GM19324 (cell line): Measurements from ENCODE around the gene SGCA.

ENCODE experiments used
- ATAC-seq: cut with Tn5 transposase; IDR thresholded peaks from one replicate; pipeline ENCODE4 v1.9.1; 2021; ENCODE audit warnings: mild to moderate bottlenecking, moderate library complexity; ENCODE audit not compliant: unreplicated experiment, low FRiP score

Gene SGCA

GRCh38 chr17:50165867-50166517, at the start of gene SGCA:
Gene SGCA, plus strand, starts transcription at chr17:50166005. Its CDS starts 36 bp downstream, at chr17:50166041.
- no peak for ATAC-seq

- no peak for ATAC-seq
Observed at GRCh38 chr17:50117202-50118051, 48.4 kb upstream of the SGCA start.

DNA sequence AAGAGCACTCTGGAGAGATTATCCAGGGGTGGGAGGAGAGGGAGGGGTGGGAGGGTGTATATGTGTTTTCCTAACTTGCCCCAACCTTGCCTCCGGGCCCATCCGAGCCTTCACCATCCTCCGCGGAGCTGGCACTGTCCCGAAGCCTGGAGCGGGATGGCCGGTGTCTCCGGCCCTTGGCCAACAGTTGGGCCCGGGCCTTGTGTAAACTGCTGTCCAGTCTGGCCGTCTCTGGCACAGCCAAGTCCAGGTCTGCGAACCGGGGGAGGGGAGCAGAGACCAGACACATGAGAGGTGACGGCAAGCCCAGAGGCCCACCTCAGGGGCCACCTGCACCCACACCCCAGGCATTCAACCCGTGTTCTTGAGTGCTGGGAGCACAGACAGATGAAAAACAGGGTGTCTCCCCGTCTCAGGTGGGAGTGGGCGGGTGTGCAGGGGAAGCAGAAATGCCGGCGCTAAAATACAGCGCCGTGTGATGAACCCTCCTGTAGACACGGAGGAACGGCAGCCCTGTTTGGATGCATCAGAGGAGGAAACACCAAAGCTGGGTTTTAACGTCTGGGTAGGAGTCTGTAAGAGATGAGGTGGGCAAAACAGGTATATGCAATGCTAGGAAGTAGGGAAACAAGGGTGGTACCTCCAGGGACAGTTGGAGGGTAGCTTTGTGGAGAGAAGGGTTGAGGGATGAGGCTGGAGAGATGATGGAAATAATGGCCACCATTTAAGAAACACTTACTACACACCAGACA, 47.6 kb upstream of the SGCA start:
- ATAC-seq = no peak

DNA sequence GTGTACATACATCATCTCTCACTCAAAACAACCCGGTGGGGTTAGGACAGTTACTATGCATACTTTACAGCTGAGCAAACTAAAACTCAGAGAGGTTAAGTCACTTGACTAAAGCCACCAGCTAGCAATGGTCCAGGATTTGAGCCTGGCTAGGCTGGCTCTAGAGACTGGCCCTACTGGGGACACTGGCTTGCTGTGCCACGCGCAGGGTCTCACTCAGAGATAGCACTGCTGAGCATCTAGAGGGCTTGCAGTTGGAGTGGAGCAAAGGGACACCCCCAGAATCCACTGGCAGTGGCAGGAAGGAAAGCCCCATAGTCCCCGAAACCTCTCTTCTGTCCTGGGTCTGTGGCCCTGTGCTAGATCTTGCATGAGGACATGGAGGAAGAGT, 47.0 kb upstream of the SGCA start:
- ATAC-seq = no peak

DNA sequence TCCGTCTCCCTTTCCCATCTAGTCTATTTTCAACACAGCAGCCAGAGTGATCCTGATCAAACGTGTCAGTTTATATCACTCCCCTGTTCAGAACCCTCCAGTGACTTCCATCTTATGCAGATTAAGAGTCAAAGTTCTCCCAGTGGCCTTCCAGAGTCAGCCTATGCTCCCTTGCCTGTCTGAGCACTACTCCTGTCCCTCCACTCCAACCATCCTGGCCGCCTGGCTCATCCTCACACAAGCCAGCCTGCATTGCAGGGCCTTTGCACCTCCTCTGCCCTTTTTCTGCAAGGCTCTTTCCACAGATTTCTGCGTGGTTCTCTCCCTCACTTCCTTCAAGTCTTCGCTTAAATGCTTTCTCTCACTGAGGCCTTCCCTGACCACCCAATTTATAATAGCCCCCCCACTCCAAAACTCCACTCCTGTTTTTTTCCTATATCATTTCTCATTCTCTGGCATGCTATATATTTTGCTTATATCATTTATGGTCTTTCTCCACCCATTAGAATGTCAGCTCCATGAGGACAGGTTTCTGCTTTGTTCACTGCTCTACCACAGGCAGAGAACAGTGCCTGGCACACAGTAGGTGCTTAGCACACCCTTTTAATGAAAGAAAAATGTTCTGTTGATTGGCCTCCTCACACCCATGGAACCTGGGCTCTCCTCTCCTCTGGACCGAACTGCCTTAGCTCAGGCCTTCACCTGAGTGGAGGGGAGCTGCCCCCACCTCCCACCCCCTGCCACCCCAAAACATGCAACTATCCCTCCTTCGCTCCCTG, 45.1 kb upstream of the SGCA start:
- no peak for ATAC-seq

DNA sequence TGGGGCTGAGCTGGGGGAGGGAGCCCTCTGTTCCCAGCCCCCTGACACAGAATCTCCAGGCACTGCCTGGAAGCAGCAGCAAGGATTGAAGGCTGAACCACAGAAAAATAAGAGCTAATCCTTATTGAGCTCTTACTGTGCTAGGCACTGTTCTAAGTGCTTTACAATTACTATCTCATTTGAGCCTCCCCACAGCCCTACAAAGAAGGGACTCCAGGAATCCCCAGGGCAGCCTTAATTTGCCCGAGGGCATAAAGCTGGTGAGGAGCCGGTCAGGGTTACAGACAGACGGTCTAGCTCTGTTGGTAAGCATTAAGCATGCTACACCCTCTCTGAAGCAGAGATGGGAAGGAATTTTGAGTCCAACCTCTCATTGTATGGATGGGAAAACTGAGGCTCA, 42.9 kb upstream of the SGCA start:
- no peak for ATAC-seq

DNA sequence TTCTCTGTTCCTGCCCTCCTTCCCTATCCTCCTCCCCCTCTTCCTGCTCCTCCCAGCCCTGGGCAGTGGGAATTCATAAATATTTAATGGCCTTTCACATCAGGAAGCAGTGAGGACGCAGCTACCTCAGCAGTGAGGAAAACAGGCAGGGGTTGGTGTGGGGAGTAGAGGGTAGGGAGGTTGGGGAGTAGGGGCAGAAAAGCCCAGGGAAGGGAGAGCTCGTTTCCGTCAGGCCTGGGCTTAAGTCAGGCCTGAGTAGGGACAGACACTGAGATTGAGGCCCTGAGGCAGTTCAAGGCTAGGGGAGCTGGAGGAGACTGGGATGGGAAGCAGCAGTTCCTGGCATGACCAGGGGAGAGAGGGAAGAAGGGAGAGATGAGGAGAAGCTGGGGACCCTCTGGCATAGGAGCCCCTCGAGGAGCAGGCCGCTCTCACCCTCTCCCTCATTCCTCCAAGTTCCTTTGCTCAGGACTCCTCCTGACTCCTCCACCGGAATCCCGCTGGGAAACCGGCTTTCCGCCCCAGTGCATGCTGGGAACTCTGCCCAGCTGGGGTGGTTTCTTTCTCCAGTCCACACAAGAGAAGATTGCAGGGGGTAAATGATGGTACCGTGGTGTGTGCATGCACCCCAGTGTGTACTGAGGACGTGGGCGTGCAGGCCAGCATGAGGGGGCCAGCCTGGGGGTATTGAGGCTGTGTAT, 42.0 kb upstream of the SGCA start:
- no peak for ATAC-seq

GRCh38 chr17:50125420-50125997, 40.3 kb upstream of the SGCA start:
- ATAC-seq = no peak

- ATAC-seq = no peak
Observed at GRCh38 chr17:50127697-50128361, 38.0 kb upstream of the SGCA start.

DNA sequence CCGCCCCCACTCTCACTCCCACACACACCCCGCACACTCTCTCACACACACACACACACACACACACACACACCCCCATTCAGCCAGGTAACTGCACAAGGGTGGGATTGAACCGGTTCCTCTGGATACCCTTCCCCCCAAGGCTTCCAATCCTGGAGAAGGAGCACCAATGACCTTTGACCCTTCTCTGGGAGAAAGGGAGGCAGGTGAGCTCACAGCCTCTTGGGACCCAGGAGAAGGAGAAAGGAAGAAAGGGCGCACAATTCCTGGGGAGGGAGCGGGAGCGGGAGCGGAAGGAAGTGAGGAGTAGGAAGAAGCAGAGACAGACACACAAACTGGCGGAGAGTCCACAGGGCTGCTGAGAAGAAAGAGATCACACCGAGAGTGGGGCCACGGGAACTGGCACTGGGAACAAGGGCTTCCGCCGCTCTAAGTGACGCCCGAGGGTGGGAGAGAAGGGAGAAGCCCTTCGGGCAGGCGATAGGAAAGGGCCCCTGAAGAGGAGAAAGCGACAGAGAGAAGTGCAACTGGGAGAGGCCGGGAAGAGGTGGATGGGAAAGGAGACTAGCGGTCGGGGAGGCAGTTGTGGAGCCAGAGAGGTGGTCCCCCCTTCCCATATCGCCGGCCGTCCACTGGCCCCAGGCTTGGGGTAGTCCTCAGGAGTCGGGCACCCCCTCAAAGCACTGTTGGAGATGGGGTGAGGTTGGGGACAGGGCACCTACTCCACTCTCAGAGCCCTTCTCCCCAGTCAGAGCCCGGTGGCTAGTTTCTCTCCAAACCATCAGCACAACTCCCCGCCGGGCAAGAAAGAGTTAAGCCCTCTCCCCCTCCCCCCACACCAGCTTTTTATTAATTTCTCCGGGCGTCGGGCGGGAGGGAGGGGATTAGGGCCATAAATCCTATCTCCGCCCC, 37.1 kb upstream of the SGCA start:
- no peak for ATAC-seq

DNA sequence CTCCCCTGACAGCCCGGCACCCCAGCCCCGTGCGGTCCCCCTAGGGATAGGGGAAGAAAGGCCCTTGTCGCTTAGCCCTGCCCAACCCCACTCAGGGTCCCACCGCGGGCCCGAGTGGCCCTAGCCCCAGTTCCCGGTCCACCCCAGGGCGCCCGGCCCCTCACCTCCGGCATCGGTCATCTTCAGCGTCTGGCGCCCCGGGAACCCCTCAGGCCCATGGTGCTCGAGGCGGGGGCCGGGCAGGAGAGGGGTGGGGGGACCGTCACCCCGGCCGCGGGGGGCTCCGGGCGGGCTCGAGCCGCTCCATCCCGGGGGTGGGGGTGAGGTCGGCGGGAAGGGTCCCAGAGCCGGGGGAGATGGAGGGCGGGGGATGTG, 36.5 kb upstream of the SGCA start:
- no peak for ATAC-seq

GRCh38 chr17:50129728-50130558, 35.9 kb upstream of the SGCA start, which contains the start of gene SAMD14:
Gene SAMD14, minus strand, starts transcription at chr17:50130160. Its CDS starts 5,201 bp downstream, at chr17:50124959.
- no peak for ATAC-seq

DNA sequence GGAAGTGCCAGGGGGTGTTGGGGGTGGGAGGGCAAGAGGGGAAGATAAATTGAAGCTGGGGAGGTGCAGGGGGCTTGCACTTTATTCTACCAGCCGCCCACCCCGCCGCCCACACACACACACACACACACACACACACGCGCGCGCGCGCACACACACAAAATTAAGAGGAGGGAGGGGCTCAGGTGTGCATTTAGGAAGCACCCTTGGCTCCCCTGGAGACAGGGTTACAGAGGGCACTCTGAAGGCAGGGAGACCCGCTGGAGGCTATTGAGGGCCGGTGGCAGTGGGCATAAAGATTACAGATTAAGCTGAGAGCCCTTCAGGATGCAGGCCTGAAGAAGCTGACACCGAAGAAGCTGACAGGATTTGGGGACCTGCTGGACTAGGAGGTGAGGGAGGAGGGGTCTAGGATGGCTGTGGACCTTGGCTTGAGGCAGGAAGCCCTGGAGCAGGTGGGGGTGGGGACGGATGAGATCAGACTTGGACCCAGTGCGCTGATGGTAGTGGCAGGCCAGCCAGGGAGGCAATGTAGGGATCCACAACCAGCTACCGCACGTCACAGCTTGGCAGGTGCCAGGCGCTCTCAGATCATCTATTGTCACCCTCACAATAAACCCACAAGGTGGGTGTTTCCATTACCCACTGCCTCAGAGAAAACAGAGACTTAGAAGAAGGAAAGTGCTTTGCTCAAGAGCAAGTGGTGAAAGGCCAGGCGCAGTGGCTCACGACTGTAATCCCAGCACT, 35.1 kb upstream of the SGCA start:
- ATAC-seq = no peak

DNA sequence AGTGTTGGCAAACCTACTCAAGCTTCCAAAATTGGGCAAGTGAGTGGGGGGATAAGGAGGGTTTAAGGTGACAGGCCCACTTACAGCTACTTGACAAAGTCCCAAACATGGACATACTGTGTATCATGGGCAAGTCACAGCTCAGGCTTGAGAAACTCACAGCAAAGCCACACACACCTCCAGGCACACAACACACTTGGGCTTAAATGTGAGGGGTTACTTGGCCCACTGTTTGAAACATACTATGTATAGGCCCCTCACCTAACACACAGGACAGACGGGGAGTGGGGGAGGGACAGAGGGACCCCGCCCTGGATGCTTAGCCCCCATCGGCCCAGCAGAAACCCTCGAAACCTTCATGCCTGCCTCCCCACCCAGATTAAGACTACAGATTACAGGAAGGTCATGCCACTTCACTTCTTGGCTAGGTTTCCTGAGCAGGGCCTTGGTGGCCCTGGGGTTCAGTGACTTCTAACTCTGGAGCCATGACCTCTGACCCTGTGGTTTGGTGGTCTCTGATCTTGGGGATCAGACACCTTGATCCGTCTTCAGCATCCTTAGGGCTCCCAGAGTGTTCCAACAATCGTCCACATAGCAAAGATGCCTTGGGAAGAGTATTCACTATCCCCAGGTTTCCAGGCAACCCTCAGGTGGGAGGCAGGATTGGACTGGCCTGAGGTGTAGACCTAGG, 33.6 kb upstream of the SGCA start:
- ATAC-seq = no peak

- no peak for ATAC-seq
Observed at GRCh38 chr17:50133028-50133768, 32.6 kb upstream of the SGCA start.
